SHP77 (cell line): Measurements from ENCODE around the gene TUBGCP6.
A peak's percentile ranks its signal among the peaks of the same experiment; 100 is the strongest.
"Not testable (repeated sequence)": the region's sequence is repeated elsewhere in the genome, so short reads cannot be mapped to it uniquely, and the experiment has no call there.

Experiments
- DNase-seq, 2 experiments: peaks; one replicate each; lab custom pipeline; 2025; lab: John Stamatoyannopoulos, UW

The TUBGCP6 gene

GRCh38 chr22:50278956-50279619 is 34.3 kb upstream of the TUBGCP6 start:
- no peak for DNase-seq

- no peak for DNase-seq
Measured at GRCh38 chr22:50278461-50278860, 33.6 kb upstream of the TUBGCP6 start.

GRCh38 chr22:50277761-50278160 is 32.9 kb upstream of the TUBGCP6 start:
- DNase-seq: no peak

DNA sequence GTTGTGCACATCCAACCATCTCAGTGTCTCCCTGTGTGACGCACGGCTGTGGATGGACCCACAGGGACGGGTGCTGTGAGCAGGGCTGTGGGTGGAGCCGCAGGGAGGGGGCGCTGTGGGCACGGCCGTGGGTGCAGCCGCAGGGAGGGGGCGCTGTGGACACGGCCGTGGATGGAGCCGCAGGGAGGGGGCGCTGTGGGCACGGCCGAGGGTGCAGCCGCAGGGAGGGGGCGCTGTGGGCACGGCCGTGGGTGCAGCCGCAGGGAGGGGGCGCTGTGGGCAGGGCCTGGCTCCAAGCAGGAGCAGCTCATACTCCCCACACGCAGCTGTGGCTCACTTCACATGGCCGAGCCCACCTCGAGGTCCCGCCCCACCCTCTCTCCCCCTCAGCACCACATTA is 31.3 kb upstream of the TUBGCP6 start:
- DNase-seq: peak in 1 of 2 experiments; percentile 27

- DNase-seq: no peak
Measured at GRCh38 chr22:50275181-50276055, 30.6 kb upstream of the TUBGCP6 start.

- DNase-seq: no peak
Measured at GRCh38 chr22:50274771-50275170, 29.9 kb upstream of the TUBGCP6 start.

GRCh38 chr22:50274311-50274710 is 29.5 kb upstream of the TUBGCP6 start:
- peak; percentile 42 to 58 for DNase-seq

DNA sequence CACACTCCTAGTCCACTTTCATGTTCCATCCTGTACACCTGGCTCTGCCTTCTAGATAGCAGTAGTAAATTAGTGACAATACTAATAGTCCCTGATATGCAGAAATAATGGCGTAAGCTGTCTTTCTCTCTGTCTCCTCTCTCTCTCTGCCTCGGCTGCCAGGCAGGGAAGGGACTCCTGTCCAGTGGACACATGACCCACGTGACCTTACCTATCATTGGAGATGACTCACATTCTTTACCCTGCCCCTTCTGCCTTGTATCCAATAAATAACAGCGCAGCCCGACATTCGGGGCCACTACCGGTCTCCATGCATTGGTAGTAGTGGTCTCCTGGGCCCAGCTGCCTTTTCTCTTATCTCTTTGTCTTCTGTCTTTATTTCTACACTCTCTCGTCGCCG is 29.0 kb upstream of the TUBGCP6 start:
- not testable (repeated sequence) for DNase-seq

GRCh38 chr22:50273352-50273751 is 28.5 kb upstream of the TUBGCP6 start:
- not testable (repeated sequence) for DNase-seq

GRCh38 chr22:50272044-50272802 is 27.4 kb upstream of the TUBGCP6 start:
- peak in 1 of 2 experiments; percentile 7 for DNase-seq

DNA sequence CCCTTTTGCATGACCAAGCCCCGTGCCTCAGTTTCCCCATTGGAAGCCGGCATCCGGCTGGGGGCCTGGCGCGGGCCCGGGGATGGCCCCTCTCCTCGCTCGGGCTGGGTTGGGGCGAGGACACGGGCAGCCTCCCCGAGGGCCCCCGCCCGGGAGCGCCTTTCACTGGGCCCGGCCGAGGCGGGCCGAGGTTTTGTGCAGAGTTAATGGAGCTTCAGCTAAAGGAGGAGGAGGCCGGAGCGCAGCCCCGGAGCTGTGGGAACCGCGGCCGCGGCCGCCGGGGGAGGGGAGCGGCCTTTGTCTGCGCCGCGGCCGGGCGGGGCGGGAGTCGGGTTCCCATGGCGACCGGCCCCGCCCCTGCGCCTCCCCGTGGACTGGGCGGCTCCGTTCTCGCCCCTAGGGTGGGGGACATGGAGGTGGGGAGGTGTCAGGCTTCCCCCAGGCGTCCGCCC is 26.7 kb upstream of the TUBGCP6 start:
- DNase-seq: peak; percentile 44 to 75

- DNase-seq: peak in 1 of 2 experiments; percentile 51
Measured at GRCh38 chr22:50270666-50271394, 26.0 kb upstream of the TUBGCP6 start.

GRCh38 chr22:50269970-50270665 is 25.3 kb upstream of the TUBGCP6 start, which contains the start of gene MAPK11:
Gene MAPK11, minus strand, starts transcription at chr22:50270380. Its CDS starts 88 bp downstream, at chr22:50270292.
- DNase-seq: peak; percentile 52 to 66

GRCh38 chr22:50269573-50269969 is 24.7 kb upstream of the TUBGCP6 start:
- DNase-seq: peak in 1 of 2 experiments; percentile 15

DNA sequence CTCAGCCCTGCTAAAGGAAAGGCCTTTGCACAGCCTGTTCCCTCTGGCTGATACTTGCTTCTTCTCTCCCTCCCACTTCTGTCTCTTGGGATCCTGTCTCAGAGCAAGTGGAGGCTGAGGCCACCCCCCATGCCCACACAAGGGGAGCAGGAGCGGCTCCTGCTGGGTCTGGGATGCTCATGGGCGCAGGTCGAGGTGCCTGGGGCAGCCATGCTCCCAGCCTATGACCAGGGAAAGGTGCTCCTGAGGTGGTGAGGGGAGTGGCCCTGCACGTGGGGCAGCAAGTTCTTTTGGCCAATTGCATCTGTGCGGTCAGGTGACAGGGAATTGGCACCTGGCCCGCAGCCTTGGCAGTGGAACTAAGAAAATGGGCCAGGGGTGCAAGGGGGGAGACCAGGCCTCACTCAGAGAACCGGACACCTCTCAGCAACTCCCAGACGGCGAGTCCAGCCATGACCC is 23.9 kb upstream of the TUBGCP6 start:
- DNase-seq: peak in 1 of 2 experiments; percentile 25

GRCh38 chr22:50267591-50268390 is 23.0 kb upstream of the TUBGCP6 start:
- DNase-seq: no peak

- DNase-seq: no peak
Measured at GRCh38 chr22:50266994-50267393, 22.2 kb upstream of the TUBGCP6 start.

- DNase-seq: no peak
Measured at GRCh38 chr22:50264946-50265669, 20.3 kb upstream of the TUBGCP6 start.

GRCh38 chr22:50264104-50264745 is 19.4 kb upstream of the TUBGCP6 start:
- DNase-seq: no peak
